ENCODE data around the gene ZNF57. TPM values are rescaled to one million over a fixed set of nuclear protein-coding genes. Genes with fewer than 3 reads are reported as not detected.
"Not testable (repeated sequence)": the region's sequence is repeated elsewhere in the genome, so short reads cannot be mapped to it uniquely, and the experiment has no call there.

The ZNF57 gene
- total and polyA plus RNA-seq, 4 donors: 4.0 to 5.5 (median 4.5) TPM

- H3K9ac ChIP-seq (ENCODE audit: insufficient read depth in 1 of 2, low read length in 2 of 2): no peak overlapping the region
- H3K27ac ChIP-seq (ENCODE audit: low read depth in 1 of 2, low read length in 1 of 2): no peak overlapping the region
- DNase-seq (no peak), ATAC-seq (ENCODE audit: insufficient read depth, low FRiP score) (no peak)
- H3K4me3 ChIP-seq: no peak overlapping the region
- peaks cover 0 to 5% (median 0%) of the 10 kb centered on the region in 4 donors for H3K36me3 ChIP-seq (ENCODE audit: control insufficient read depth in 4 of 4, insufficient read depth in 4 of 4, low read length in 4 of 4)
- no peaks in the 10 kb centered on the region for H3K27me3 ChIP-seq (ENCODE audit: control insufficient read depth in 3 of 3, insufficient read depth in 3 of 3, low read length in 2 of 3)
- TF ChIP-seq CTCF (IDR thresholded peaks at IDR 0.05; ENCODE audit: control extremely low read depth, extremely low read depth): no peak
- WGBS, 2 donors: 94 to 95% methylated on average over 18 of the region's 18 CpGs
- H3K9me3 ChIP-seq (ENCODE audit: control insufficient read depth in 4 of 4, insufficient read depth in 3 of 4, low read length in 3 of 4): peaks cover 0 to 6% (median under 1%) of the 10 kb centered on the region in 4 donors
- peaks cover 0 to 5% (median 0%) of the 10 kb centered on the region in 5 donors for H3K4me1 ChIP-seq (ENCODE audit: control insufficient read depth in 5 of 5, insufficient read depth in 5 of 5, low read length in 5 of 5)
These were observed 26.3 kb downstream of the ZNF57 start for GRCh38 chr19:2927032-2927430.

- DNase-seq (no peak), ATAC-seq (ENCODE audit: insufficient read depth, low FRiP score) (no peak)
- H3K9ac ChIP-seq (ENCODE audit: insufficient read depth in 1 of 2, low read length in 2 of 2): no peak overlapping the region
- H3K4me3 ChIP-seq: no peak overlapping the region
- H3K27me3 ChIP-seq (ENCODE audit: control insufficient read depth in 3 of 3, insufficient read depth in 3 of 3, low read length in 2 of 3): no peaks in the 10 kb centered on the region
- 97 to 99% methylated on average over 18 of the region's 18 CpGs for WGBS, 2 donors
- no peak for TF ChIP-seq CTCF (IDR thresholded peaks at IDR 0.05; ENCODE audit: control extremely low read depth, extremely low read depth)
- H3K4me1 ChIP-seq (ENCODE audit: control insufficient read depth in 5 of 5, insufficient read depth in 5 of 5, low read length in 5 of 5): no peaks in the 10 kb centered on the region
- H3K36me3 ChIP-seq (ENCODE audit: control insufficient read depth in 4 of 4, insufficient read depth in 4 of 4, low read length in 4 of 4): peaks cover 17 to 52% (median 34%) of the 10 kb centered on the region in 4 donors
- H3K9me3 ChIP-seq (ENCODE audit: control insufficient read depth in 4 of 4, insufficient read depth in 3 of 4, low read length in 3 of 4): peaks cover 9 to 29% (median 21%) of the 10 kb centered on the region in 4 donors
- no peak overlapping the region for H3K27ac ChIP-seq (ENCODE audit: low read depth in 1 of 2, low read length in 1 of 2)
These were observed 32.8 kb downstream of the ZNF57 start for GRCh38 chr19:2933490-2933910.

DNA sequence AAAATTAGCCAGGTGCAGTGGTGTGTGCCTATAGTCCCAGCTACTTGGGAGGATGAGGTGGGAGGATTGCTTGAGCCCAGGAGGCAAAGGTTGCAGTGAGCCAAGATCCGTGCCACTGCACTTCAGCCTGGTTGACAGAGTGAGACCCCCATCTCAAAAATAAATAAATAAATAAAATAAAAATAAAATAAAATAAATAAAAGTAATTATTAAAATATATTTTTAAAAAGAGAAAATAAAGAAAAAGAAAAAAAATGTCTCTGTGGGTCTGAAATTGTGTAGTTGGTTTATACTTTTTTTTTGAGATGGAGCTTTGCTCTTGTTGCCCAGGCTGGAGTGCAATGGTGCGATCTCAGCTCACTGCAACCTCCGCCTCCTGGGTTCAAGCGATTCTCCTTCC is 35.1 kb downstream of the ZNF57 start:
- not testable (repeated sequence) for ATAC-seq (ENCODE audit: insufficient read depth, low FRiP score); H3K4me3 ChIP-seq; H3K9ac ChIP-seq (ENCODE audit: insufficient read depth in 1 of 2, low read length in 2 of 2); H3K4me1 ChIP-seq (ENCODE audit: control insufficient read depth in 5 of 5, insufficient read depth in 5 of 5, low read length in 5 of 5); H3K27me3 ChIP-seq (ENCODE audit: control insufficient read depth in 3 of 3, insufficient read depth in 3 of 3, low read length in 2 of 3); H3K27ac ChIP-seq (ENCODE audit: low read depth in 1 of 2, low read length in 1 of 2); DNase-seq
- WGBS, 2 donors: 99 to 100% methylated on average over 4 of the region's 4 CpGs
- Histone ChIP-seq H3K9me3 (ENCODE audit: control insufficient read depth in 4 of 4, insufficient read depth in 3 of 4, low read length in 3 of 4) (peaks cover 9 to 29% (median 19%) of the 10 kb centered on the region in 4 donors), H3K36me3 (ENCODE audit: control insufficient read depth in 4 of 4, insufficient read depth in 4 of 4, low read length in 4 of 4) (peaks cover 17 to 54% (median 40%) of the 10 kb centered on the region in 4 donors)

- no peaks in the 10 kb centered on the region for H3K27me3 ChIP-seq (ENCODE audit: control insufficient read depth in 3 of 3, insufficient read depth in 3 of 3, low read length in 2 of 3)
- peaks cover 0 to 10% (median 0%) of the 10 kb centered on the region in 5 donors for H3K4me1 ChIP-seq (ENCODE audit: control insufficient read depth in 5 of 5, insufficient read depth in 5 of 5, low read length in 5 of 5)
- H3K9me3 ChIP-seq (ENCODE audit: control insufficient read depth in 4 of 4, insufficient read depth in 3 of 4, low read length in 3 of 4): no peaks in the 10 kb centered on the region
- WGBS, 2 donors: 60 to 75% methylated on average over 14 of the region's 14 CpGs
- ATAC-seq (ENCODE audit: insufficient read depth, low FRiP score) (no peak), DNase-seq (no peak)
- no peak overlapping the region for H3K4me3 ChIP-seq
- TF ChIP-seq CTCF (IDR thresholded peaks at IDR 0.05; ENCODE audit: control extremely low read depth, extremely low read depth): no peak
- no peak overlapping the region for H3K9ac ChIP-seq (ENCODE audit: insufficient read depth in 1 of 2, low read length in 2 of 2)
- H3K27ac ChIP-seq (ENCODE audit: low read depth in 1 of 2, low read length in 1 of 2): no peak overlapping the region
- peaks cover 0 to 10% (median 7%) of the 10 kb centered on the region in 4 donors for H3K36me3 ChIP-seq (ENCODE audit: control insufficient read depth in 4 of 4, insufficient read depth in 4 of 4, low read length in 4 of 4)
These were observed 42.4 kb downstream of the ZNF57 start for GRCh38 chr19:2942928-2943640.

All from lung (tissue), 12 donors.